Thymus (tissue), 11 donors: ENCODE data around the gene HJURP. TPM values are rescaled to one million over a fixed set of nuclear protein-coding genes. Genes with fewer than 3 reads are reported as not detected.

ENCODE experiments used
- DNase-seq, 9 donors: peaks; one replicate each; pipeline ENCODE4 v3.0.0-alpha.2; 2013; ENCODE audit warnings: low spot score in 9 of 9, low read depth in 6 of 9, missing footprints in 1 of 9
- H3K27ac ChIP-seq, 2 donors: one replicate each; pipeline ENCODE4 v1.5.1; 2013; ENCODE audit warnings: control low read depth in 1 of 2, low read depth in 1 of 2, low read length in 1 of 2, mild to moderate bottlenecking in 1 of 2, moderate library complexity in 1 of 2
- H3K27me3 ChIP-seq, 2 donors: one replicate each; pipeline ENCODE4 v1.5.1; 2013; ENCODE audit warnings: low read length in 1 of 2; ENCODE audit not compliant: control insufficient read depth in 2 of 2, insufficient read depth in 1 of 2
- H3K36me3 ChIP-seq, 2 donors: one replicate each; pipeline ENCODE4 v1.5.1; 2013; ENCODE audit warnings: low read length in 1 of 2, mild to moderate bottlenecking in 1 of 2, moderate library complexity in 1 of 2; ENCODE audit not compliant: control insufficient read depth in 2 of 2, insufficient read depth in 2 of 2
- H3K4me1 ChIP-seq, 2 donors: one replicate each; pipeline ENCODE4 v1.5.1; 2013; ENCODE audit warnings: low read length in 2 of 2; ENCODE audit not compliant: control insufficient read depth in 2 of 2, insufficient read depth in 2 of 2
- H3K4me3 ChIP-seq, 2 donors: one replicate each; pipeline ENCODE4 v1.5.1; 2013; ENCODE audit warnings: low read length in 2 of 2, control low read depth in 1 of 2, mild to moderate bottlenecking in 1 of 2
- H3K9me3 ChIP-seq, 2 donors: one replicate each; pipeline ENCODE4 v1.5.1; 2013; ENCODE audit warnings: low read length in 1 of 2, mild to moderate bottlenecking in 1 of 2; ENCODE audit not compliant: control insufficient read depth in 2 of 2, insufficient read depth in 1 of 2
- WGBS: extraction: QIAGEN DNeasy Blood & Tissue Kit; methylation state at CpG from one replicate; pipeline ENCODE4 v1.1.7; 2013; 5-methylcytosine and 5-hydroxymethylcytosine counted together
- polyA plus RNA-seq: library from polyadenylated mRNA; stranded (reverse); fragments of 200-250 nt; gene quantifications from one replicate; pipeline ENCODE4 v1.2.3, GENCODE V29; 2013
- total RNA-seq: library from RNA; stranded (reverse); fragments of 120-200 nt; gene quantifications from one replicate; pipeline ENCODE4 v1.2.4, GENCODE V29; 2013
- donor health status: healthy.

Gene HJURP
- total and polyA plus RNA-seq, 2 donors, result 5.8 to 29.7 TPM

- H3K4me3 ChIP-seq, result peak overlapping the region; percentile 81 to 88
- peaks cover 24 to 39% of the 10 kb centered on the region in 2 donors for H3K36me3 ChIP-seq
- H3K9me3 ChIP-seq, result peaks cover 1 to 4% of the 10 kb centered on the region in 2 donors
- H3K4me1 ChIP-seq, result peaks cover 17 to 20% of the 10 kb centered on the region in 2 donors
- no peak overlapping the region for H3K27ac ChIP-seq
- DNase-seq, result no peak
- WGBS, result 74% methylated on average over 8 of the region's 8 CpGs
- H3K27me3 ChIP-seq, result no peaks in the 10 kb centered on the region
These were observed 982 bp downstream of the HJURP start for GRCh38 chr2:233853353-233853752.

GRCh38 chr2:233852056-233852455 is 2.3 kb downstream of the HJURP start:
- DNase-seq, result no peak
- WGBS, result 90% methylated on average over 3 of the region's 3 CpGs

GRCh38 chr2:233851169-233851568 is 3.2 kb downstream of the HJURP start:
- H3K4me3 ChIP-seq, result no peak overlapping the region
- H3K27ac ChIP-seq, result no peak overlapping the region
- H3K4me1 ChIP-seq, result peaks cover 17 to 20% of the 10 kb centered on the region in 2 donors
- no peaks in the 10 kb centered on the region for H3K27me3 ChIP-seq
- no peak for DNase-seq
- peaks cover 46 to 60% of the 10 kb centered on the region in 2 donors for H3K36me3 ChIP-seq
- peaks cover 1 to 5% of the 10 kb centered on the region in 2 donors for H3K9me3 ChIP-seq
- 99% methylated on average over 6 of the region's 6 CpGs for WGBS

More at GRCh38 chr2:233852056-233852455, 2.3 kb downstream of the HJURP start:
- peaks cover 1 to 5% of the 10 kb centered on the region in 2 donors for H3K9me3 ChIP-seq
- H3K4me3 ChIP-seq, result no peak overlapping the region
- H3K36me3 ChIP-seq, result peaks cover 37 to 52% of the 10 kb centered on the region in 2 donors
- H3K27me3 ChIP-seq, result no peaks in the 10 kb centered on the region
- peaks cover 17 to 20% of the 10 kb centered on the region in 2 donors for H3K4me1 ChIP-seq
- no peak overlapping the region for H3K27ac ChIP-seq

- 98% methylated on average over 7 of the region's 7 CpGs for WGBS
- H3K27me3 ChIP-seq, result no peaks in the 10 kb centered on the region
- peaks cover 17 to 20% of the 10 kb centered on the region in 2 donors for H3K4me1 ChIP-seq
- H3K9me3 ChIP-seq, result peaks cover 1 to 5% of the 10 kb centered on the region in 2 donors
- no peak overlapping the region for H3K27ac ChIP-seq
- H3K4me3 ChIP-seq, result no peak overlapping the region
- peaks cover 47 to 63% of the 10 kb centered on the region in 2 donors for H3K36me3 ChIP-seq
- DNase-seq, result no peak
These were observed 3.6 kb downstream of the HJURP start for GRCh38 chr2:233850745-233851144.

- 94% methylated on average over 13 of the region's 13 CpGs for WGBS
These were observed 4.6 kb downstream of the HJURP start for GRCh38 chr2:233849607-233850271.

GRCh38 chr2:233848276-233848675 is 6.1 kb downstream of the HJURP start:
- H3K4me1 ChIP-seq, result peaks cover 10 to 14% of the 10 kb centered on the region in 2 donors
- peaks cover 68 to 86% of the 10 kb centered on the region in 2 donors for H3K36me3 ChIP-seq
- no peaks in the 10 kb centered on the region for H3K27me3 ChIP-seq
- no peak overlapping the region for H3K27ac ChIP-seq
- no peak overlapping the region for H3K4me3 ChIP-seq
- peaks cover 1 to 5% of the 10 kb centered on the region in 2 donors for H3K9me3 ChIP-seq
- DNase-seq, result no peak
- WGBS, result 99% methylated on average over 13 of the region's 13 CpGs

More at GRCh38 chr2:233849607-233850271, 4.6 kb downstream of the HJURP start:
- Histone ChIP-seq H3K4me3 (no peak overlapping the region), H3K4me1 (peaks cover 16 to 17% of the 10 kb centered on the region in 2 donors), H3K27me3 (no peaks in the 10 kb centered on the region), H3K36me3 (peaks cover 54 to 71% of the 10 kb centered on the region in 2 donors), H3K27ac (no peak overlapping the region), H3K9me3 (peaks cover 1 to 5% of the 10 kb centered on the region in 2 donors)
- DNase-seq, result no peak

GRCh38 chr2:233847248-233847898 is 7.0 kb downstream of the HJURP start:
- DNase-seq, result no peak
- H3K27ac ChIP-seq, result no peak overlapping the region
- no peak overlapping the region for H3K4me3 ChIP-seq
- WGBS, result 97% methylated on average over 13 of the region's 13 CpGs
- peaks cover 75 to 90% of the 10 kb centered on the region in 2 donors for H3K36me3 ChIP-seq
- H3K4me1 ChIP-seq, result peaks cover 7 to 10% of the 10 kb centered on the region in 2 donors
- H3K9me3 ChIP-seq, result peaks cover 1 to 5% of the 10 kb centered on the region in 2 donors
- H3K27me3 ChIP-seq, result no peaks in the 10 kb centered on the region

- no peaks in the 10 kb centered on the region for H3K27me3 ChIP-seq
- peaks cover 1 to 5% of the 10 kb centered on the region in 2 donors for H3K9me3 ChIP-seq
- H3K4me1 ChIP-seq, result peaks cover 0 to 3% of the 10 kb centered on the region in 2 donors
- no peak overlapping the region for H3K27ac ChIP-seq
- WGBS, result 90% methylated on average over 16 of the region's 16 CpGs
- peaks cover 79 to 91% of the 10 kb centered on the region in 2 donors for H3K36me3 ChIP-seq
- H3K4me3 ChIP-seq, result no peak overlapping the region
- no peak for DNase-seq
These were observed 7.7 kb downstream of the HJURP start for GRCh38 chr2:233846387-233847247.
